Measurements from ENCODE around the gene HTRA3.

HTRA3 gene

DNA sequence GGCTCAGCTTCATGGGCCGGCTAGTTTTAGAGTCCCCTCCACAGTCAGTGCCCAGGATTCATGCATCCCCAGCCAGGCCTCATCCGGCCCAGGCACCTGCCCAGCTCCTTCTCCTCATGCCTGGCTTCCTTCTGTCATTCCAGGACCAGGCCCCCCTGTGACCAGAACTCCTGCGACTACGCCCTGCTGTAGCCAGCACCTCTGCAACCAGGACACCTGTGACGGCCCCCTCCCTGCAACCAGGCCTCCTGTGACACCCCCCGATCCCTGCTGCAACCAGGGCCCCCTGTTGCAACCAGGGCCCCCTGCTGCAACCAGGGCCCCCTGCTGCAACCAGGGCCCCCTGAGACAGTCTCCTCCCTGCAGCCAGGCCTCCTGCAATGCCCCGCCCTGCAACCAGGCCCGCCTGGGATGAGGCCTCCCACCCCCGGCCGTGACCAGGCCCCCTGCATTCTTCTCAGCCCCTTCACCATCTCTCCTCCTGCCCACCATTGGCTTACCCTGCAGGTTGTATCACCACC lies 46.8 kb downstream of the HTRA3 start:
- DNase-seq (ENCODE audit: low read depth, low spot score): no peak
- no peaks in the 10 kb centered on the region for H3K9me3 ChIP-seq (ENCODE audit: low read depth, low read length)
- TF ChIP-seq EZH2 (IDR thresholded peaks at IDR 0.05) (no peak), FOXP2 (optimal IDR thresholded peaks at IDR 0.05; ENCODE audit: control extremely low read depth, extremely low read length, insufficient read depth) (no peak), POLR2AphosphoS5 (IDR thresholded peaks at IDR 0.05; ENCODE audit: borderline replicate concordance, low read depth, low read length) (no peak)
- H3K36me3 ChIP-seq (ENCODE audit: insufficient read depth, low read length): no peaks in the 10 kb centered on the region
- no peak overlapping the region for H3K9ac ChIP-seq (ENCODE audit: insufficient read length)
- H3K4me3 ChIP-seq: no peak overlapping the region
- no peak overlapping the region for H3K27ac ChIP-seq

DNA sequence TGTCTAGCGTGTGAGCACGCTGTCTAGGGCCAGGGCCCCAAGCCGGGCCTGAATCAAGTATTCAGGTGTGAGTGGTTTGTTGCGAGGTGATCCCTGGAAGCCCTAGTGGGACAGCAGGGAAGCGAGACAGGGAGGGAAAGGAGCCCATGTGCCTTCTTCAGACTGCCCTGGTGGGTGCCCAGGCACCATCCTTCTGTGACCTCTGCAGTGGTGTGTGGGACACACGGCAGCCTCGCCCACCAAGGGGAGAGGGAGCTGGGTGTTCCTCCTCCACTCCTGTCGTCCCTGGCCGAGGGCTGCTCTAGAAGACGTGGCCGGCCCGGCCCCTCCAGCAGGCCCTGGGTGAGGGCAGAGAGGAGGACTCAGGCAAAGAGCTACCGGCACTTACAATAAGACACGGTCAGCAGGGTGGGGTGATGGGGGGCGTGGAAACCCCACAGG lies 47.4 kb downstream of the HTRA3 start:
- no peak for DNase-seq (ENCODE audit: low read depth, low spot score)
- TF ChIP-seq EZH2 (IDR thresholded peaks at IDR 0.05) (no peak), FOXP2 (optimal IDR thresholded peaks at IDR 0.05; ENCODE audit: control extremely low read depth, extremely low read length, insufficient read depth) (no peak), POLR2AphosphoS5 (IDR thresholded peaks at IDR 0.05; ENCODE audit: borderline replicate concordance, low read depth, low read length) (no peak)
- Histone ChIP-seq H3K27ac (no peak overlapping the region), H3K9me3 (ENCODE audit: low read depth, low read length) (no peaks in the 10 kb centered on the region), H3K36me3 (ENCODE audit: insufficient read depth, low read length) (no peaks in the 10 kb centered on the region), H3K9ac (ENCODE audit: insufficient read length) (no peak overlapping the region), H3K4me3 (no peak overlapping the region)

DNA sequence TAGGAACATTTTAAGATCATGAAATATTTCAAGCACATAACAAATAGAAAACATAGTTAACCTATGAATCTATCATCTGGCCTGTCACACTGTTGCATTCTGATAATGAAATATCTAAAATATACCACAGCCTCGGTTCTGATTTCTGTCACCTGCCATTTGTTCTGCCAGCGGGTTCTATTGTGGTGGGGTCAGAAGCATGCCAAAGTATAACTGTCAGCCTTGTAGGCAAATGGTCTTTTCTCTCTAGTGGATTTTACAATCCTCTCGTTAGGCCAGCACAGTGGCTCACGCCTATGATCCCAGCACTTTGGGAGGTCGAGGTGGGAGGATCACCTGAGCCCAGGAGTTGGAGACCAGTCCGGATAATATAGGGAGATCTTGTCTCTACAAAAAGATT lies 47.9 kb downstream of the HTRA3 start:
- Histone ChIP-seq H3K9me3 (ENCODE audit: low read depth, low read length) (no peaks in the 10 kb centered on the region), H3K4me3 (no peak overlapping the region), H3K27ac (no peak overlapping the region), H3K9ac (ENCODE audit: insufficient read length) (no peak overlapping the region), H3K36me3 (ENCODE audit: insufficient read depth, low read length) (no peaks in the 10 kb centered on the region)
- DNase-seq (ENCODE audit: low read depth, low spot score): no peak
- TF ChIP-seq FOXP2 (optimal IDR thresholded peaks at IDR 0.05; ENCODE audit: control extremely low read depth, extremely low read length, insufficient read depth): no peak
- no peak for TF ChIP-seq EZH2 (IDR thresholded peaks at IDR 0.05)
- TF ChIP-seq POLR2AphosphoS5 (IDR thresholded peaks at IDR 0.05; ENCODE audit: borderline replicate concordance, low read depth, low read length): no peak

DNA sequence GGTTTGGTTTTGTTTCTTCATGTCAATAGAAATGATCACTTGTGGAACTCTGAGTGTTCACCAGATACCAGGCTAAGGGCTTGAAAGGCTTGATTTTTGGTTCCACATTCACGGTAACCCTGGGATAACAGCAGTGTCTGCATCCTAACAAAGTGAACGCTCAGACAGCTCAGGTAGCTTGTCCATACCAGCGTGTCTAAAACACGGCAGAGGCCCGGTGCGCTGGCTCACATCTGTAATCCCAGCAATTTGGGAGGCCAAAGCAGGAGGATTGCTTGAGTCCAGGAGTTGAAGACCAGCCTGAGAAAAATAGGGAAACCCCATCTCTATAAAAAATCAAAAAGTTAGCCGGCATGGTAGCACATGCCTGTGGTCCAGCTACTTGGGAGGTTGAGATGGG lies 49.0 kb downstream of the HTRA3 start:
- TF ChIP-seq POLR2AphosphoS5 (IDR thresholded peaks at IDR 0.05; ENCODE audit: borderline replicate concordance, low read depth, low read length) (no peak), EZH2 (IDR thresholded peaks at IDR 0.05) (no peak), FOXP2 (optimal IDR thresholded peaks at IDR 0.05; ENCODE audit: control extremely low read depth, extremely low read length, insufficient read depth) (no peak)
- Histone ChIP-seq H3K9ac (ENCODE audit: insufficient read length) (no peak overlapping the region), H3K4me3 (no peak overlapping the region), H3K9me3 (ENCODE audit: low read depth, low read length) (no peaks in the 10 kb centered on the region), H3K27ac (no peak overlapping the region), H3K36me3 (ENCODE audit: insufficient read depth, low read length) (no peaks in the 10 kb centered on the region)
- no peak for DNase-seq (ENCODE audit: low read depth, low spot score)

- no peaks in the 10 kb centered on the region for H3K36me3 ChIP-seq (ENCODE audit: insufficient read depth, low read length)
- DNase-seq (ENCODE audit: low read depth, low spot score): no peak
These were observed 49.5 kb downstream of the HTRA3 start for GRCh38 chr4:8319061-8319460.

DNA sequence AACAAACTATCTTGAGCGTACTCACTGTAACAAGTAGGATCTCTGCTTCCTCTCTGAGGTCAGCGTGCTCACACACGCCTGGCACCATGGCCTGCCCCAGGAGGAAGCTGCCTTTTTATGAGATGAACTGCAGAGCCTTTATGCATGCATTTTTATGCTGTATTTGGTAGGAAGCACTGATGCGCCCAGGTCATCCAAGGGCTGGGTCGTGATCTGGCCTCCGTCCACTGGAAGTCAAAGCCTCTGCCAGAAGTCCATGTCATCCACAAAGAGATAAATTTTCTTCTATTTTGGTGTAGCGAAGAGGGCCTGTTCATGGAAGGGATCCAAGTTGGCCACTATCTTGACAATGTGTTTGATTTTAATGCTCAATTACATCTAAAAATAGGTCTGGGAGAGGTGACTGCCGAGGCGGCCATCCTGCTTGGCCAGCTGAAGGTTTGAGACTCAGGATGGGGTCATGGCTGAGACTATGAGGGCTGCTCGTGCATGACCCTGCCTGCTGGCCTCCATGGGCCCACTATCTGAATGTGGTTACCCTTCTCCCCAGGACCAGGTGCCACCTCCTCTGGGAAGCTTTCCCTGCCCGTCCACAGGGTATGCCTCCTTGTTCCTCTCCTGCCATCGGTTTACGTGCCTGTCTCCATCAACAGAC lies 50.3 kb downstream of the HTRA3 start:
- H3K9ac ChIP-seq (ENCODE audit: insufficient read length): no peak overlapping the region
- no peak overlapping the region for H3K27ac ChIP-seq
- H3K36me3 ChIP-seq (ENCODE audit: insufficient read depth, low read length): no peaks in the 10 kb centered on the region
- TF ChIP-seq POLR2AphosphoS5 (IDR thresholded peaks at IDR 0.05; ENCODE audit: borderline replicate concordance, low read depth, low read length) (no peak), EZH2 (IDR thresholded peaks at IDR 0.05) (no peak)
- H3K4me3 ChIP-seq: no peak overlapping the region
- no peaks in the 10 kb centered on the region for H3K9me3 ChIP-seq (ENCODE audit: low read depth, low read length)
- no peak for DNase-seq (ENCODE audit: low read depth, low spot score)

More at GRCh38 chr4:8319061-8319460, 49.5 kb downstream of the HTRA3 start:
- TF ChIP-seq POLR2AphosphoS5 (IDR thresholded peaks at IDR 0.05; ENCODE audit: borderline replicate concordance, low read depth, low read length) (no peak), EZH2 (IDR thresholded peaks at IDR 0.05) (no peak), FOXP2 (optimal IDR thresholded peaks at IDR 0.05; ENCODE audit: control extremely low read depth, extremely low read length, insufficient read depth) (no peak)
- Histone ChIP-seq H3K27ac (no peak overlapping the region), H3K4me3 (no peak overlapping the region), H3K9me3 (ENCODE audit: low read depth, low read length) (no peaks in the 10 kb centered on the region), H3K9ac (ENCODE audit: insufficient read length) (no peak overlapping the region)

DNA sequence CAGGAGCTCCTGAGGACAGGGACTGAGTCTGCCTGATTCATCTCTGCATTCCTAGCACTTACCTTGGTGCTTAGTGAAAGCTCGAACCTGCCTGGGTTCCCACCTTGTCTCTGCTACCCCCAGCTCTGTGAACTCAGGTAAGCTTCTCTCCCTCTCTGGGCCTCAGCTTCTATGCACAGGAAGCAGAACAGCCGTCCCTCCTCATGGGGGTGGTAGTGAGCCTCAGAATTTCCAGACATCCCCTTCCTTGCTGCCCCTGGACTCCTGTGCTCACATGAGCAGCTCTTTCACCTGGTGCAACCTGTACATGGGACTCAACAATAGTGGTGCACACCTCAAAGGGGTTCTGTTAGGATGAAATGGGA lies 50.8 kb downstream of the HTRA3 start:
- Histone ChIP-seq H3K27ac (no peak overlapping the region), H3K36me3 (ENCODE audit: insufficient read depth, low read length) (no peaks in the 10 kb centered on the region), H3K4me3 (no peak overlapping the region), H3K9me3 (ENCODE audit: low read depth, low read length) (no peaks in the 10 kb centered on the region), H3K9ac (ENCODE audit: insufficient read length) (no peak overlapping the region)
- TF ChIP-seq EZH2 (IDR thresholded peaks at IDR 0.05): no peak
- no peak for TF ChIP-seq FOXP2 (optimal IDR thresholded peaks at IDR 0.05; ENCODE audit: control extremely low read depth, extremely low read length, insufficient read depth)
- TF ChIP-seq POLR2AphosphoS5 (IDR thresholded peaks at IDR 0.05; ENCODE audit: borderline replicate concordance, low read depth, low read length): no peak
- DNase-seq (ENCODE audit: low read depth, low spot score): no peak

DNA sequence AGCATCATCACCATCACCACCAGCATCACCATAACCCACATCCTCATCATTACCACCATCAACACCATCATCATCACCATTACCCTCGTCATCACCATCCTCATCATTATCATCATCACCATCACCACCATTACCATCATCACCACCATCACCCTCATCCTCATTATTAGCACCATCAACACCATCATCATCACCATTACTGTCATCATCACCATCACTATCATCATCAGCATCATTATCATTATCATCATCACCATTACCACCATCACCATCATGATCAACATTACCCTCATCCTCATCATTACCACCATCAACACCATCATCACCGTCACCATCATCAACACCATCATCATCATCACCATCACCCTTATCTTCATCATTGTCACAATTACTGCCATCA lies 51.7 kb downstream of the HTRA3 start:
- Histone ChIP-seq H3K9me3 (ENCODE audit: low read depth, low read length) (no peaks in the 10 kb centered on the region), H3K27ac (no peak overlapping the region), H3K36me3 (ENCODE audit: insufficient read depth, low read length) (no peaks in the 10 kb centered on the region), H3K9ac (ENCODE audit: insufficient read length) (no peak overlapping the region), H3K4me3 (no peak overlapping the region)
- DNase-seq (ENCODE audit: low read depth, low spot score): no peak
- no peak for TF ChIP-seq EZH2 (IDR thresholded peaks at IDR 0.05)

DNA sequence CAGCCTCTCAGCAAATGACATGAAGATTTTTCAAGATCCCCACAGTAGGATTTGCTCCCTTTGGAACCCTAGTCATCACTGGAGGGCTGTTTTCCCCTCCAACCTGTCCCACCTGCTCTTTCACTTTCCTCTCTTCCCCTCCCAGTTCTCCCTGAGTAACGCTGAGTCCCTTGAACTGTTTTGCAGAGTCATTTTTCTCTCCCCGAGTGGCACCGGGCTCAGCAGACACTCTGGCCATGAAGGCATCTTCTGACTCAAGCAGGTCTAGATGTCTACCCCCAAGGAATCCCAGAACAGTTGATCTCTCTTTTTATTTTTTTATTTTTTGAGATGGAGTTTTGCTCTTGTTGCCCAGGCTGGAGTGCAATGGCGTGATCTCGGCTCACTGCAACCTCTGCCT lies 52.2 kb downstream of the HTRA3 start:
- H3K36me3 ChIP-seq (ENCODE audit: insufficient read depth, low read length): no peaks in the 10 kb centered on the region
- no peaks in the 10 kb centered on the region for H3K9me3 ChIP-seq (ENCODE audit: low read depth, low read length)
- H3K9ac ChIP-seq (ENCODE audit: insufficient read length): no peak overlapping the region
- no peak overlapping the region for H3K4me3 ChIP-seq
- no peak for DNase-seq (ENCODE audit: low read depth, low spot score)
- no peak overlapping the region for H3K27ac ChIP-seq
- TF ChIP-seq EZH2 (IDR thresholded peaks at IDR 0.05) (no peak), FOXP2 (optimal IDR thresholded peaks at IDR 0.05; ENCODE audit: control extremely low read depth, extremely low read length, insufficient read depth) (no peak), POLR2AphosphoS5 (IDR thresholded peaks at IDR 0.05; ENCODE audit: borderline replicate concordance, low read depth, low read length) (no peak)
